Common myeloid progenitor, CD34-positive (primary cell): ENCODE data around the gene PEMT.

Experiments
- CTCF ChIA-PET: fragments of 350-600 bp; sonication (Branson Sonifier 250); formaldehyde crosslinking; loops from one replicate; lab custom pipeline; 2021; ENCODE audit warnings: antibody characterized with exemption; lab: Charles Lee
- POLR2A ChIA-PET: fragments of 350-600 bp; sonication (Branson Sonifier 250); formaldehyde crosslinking; loops from one replicate; lab custom pipeline; 2021; ENCODE audit warnings: antibody characterized with exemption; lab: Charles Lee
- DNase-seq, 3 donors: peaks; one replicate each; pipeline versions ENCODE4 v3.0.0 to v3.0.0-alpha.2; 2013
- H3K27ac ChIP-seq, 2 experiments: 1 replicate in 1 of 2; 2 replicates in 1 of 2; pipeline ENCODE4 v1.7.0; 2013; ENCODE audit warnings: inconsistent platforms in 2 of 2, low read length in 2 of 2, mild to moderate bottlenecking in 2 of 2, low read depth in 1 of 2, moderate library complexity in 1 of 2; ENCODE audit not compliant: severe bottlenecking in 2 of 2, insufficient read depth in 1 of 2, poor library complexity in 1 of 2
- H3K27me3 ChIP-seq, 5 experiments: replicated peaks in 2 of 5; 1 replicate in 3 of 5; 2 replicates in 2 of 5; pipeline versions ENCODE4 v1.6.1 to v1.7.0; 2013; ENCODE audit warnings: low read length in 4 of 5, mild to moderate bottlenecking in 2 of 5, moderate library complexity in 2 of 5, inconsistent platforms in 1 of 5; ENCODE audit not compliant: insufficient read depth in 5 of 5, control insufficient read depth in 4 of 5
- H3K36me3 ChIP-seq, 4 experiments: 1 replicate in 2 of 4; 2 replicates in 2 of 4; pipeline versions ENCODE4 v1.6.1 to v1.7.0; 2013; ENCODE audit warnings: low read length in 3 of 4, control low read depth in 1 of 4, mild to moderate bottlenecking in 1 of 4; ENCODE audit not compliant: control insufficient read depth in 4 of 4, insufficient read depth in 4 of 4
- H3K4me1 ChIP-seq, 4 experiments: 1 replicate in 3 of 4; 2 replicates in 1 of 4; pipeline versions ENCODE4 v1.6.1 to v1.7.1; 2013; ENCODE audit warnings: low read length in 3 of 4, mild to moderate bottlenecking in 3 of 4, control low read depth in 1 of 4, inconsistent platforms in 1 of 4, moderate library complexity in 1 of 4; ENCODE audit not compliant: control insufficient read depth in 4 of 4, insufficient read depth in 4 of 4; ENCODE audit errors: control extremely low read depth in 1 of 4
- H3K4me3 ChIP-seq, 7 experiments: 1 replicate in 4 of 7; 2 replicates in 3 of 7; pipeline versions ENCODE4 v1.5.1 to v1.7.0; 2013; ENCODE audit warnings: mild to moderate bottlenecking in 7 of 7, low read length in 6 of 7, moderate library complexity in 6 of 7, inconsistent platforms in 2 of 7, low read depth in 2 of 7, control low read depth in 1 of 7; ENCODE audit not compliant: insufficient read depth in 4 of 7, control insufficient read depth in 1 of 7; ENCODE audit errors: extremely low read depth in 1 of 7
- H3K9me3 ChIP-seq, 5 experiments: 1 replicate in 4 of 5; 2 replicates in 1 of 5; pipeline versions ENCODE4 v1.6.1 to v1.7.1; 2013; ENCODE audit warnings: low read length in 4 of 5, mild to moderate bottlenecking in 2 of 5, inconsistent platforms in 1 of 5, low read depth in 1 of 5, moderate library complexity in 1 of 5; ENCODE audit not compliant: control insufficient read depth in 4 of 5, insufficient read depth in 2 of 5; ENCODE audit errors: control extremely low read depth in 1 of 5
- WGBS: methylation state at CpG from one replicate; pipeline ENCODE4 v1.1.5; 2013; ENCODE audit not compliant: insufficient coverage; 5-methylcytosine and 5-hydroxymethylcytosine counted together

PEMT gene

GRCh38 chr17:17508019-17508535, 83.4 kb downstream of the PEMT start:
- ChIA-PET CTCF (no interaction called here), POLR2A (no interaction called here)
- Histone ChIP-seq H3K27ac (no peak overlapping the region), H3K4me1 (peaks cover 0 to 50% (median 35%) of the 10 kb centered on the region in 4 experiments), H3K9me3 (no peaks in the 10 kb centered on the region), H3K36me3 (no peaks in the 10 kb centered on the region), H3K4me3 (no peak overlapping the region), H3K27me3 (no peaks in the 10 kb centered on the region)
- 95% methylated on average over 10 of the region's 11 CpGs for WGBS
- no peak for DNase-seq

- no peak overlapping the region for H3K4me3 ChIP-seq
- ChIA-PET CTCF (interaction anchor here (1.2 to 2.3 kb wide), 3 partner anchors 10 to 196 kb away, joined by 3 to 6 read pairs (median 6); no protein-coding TSS in a partner anchor), POLR2A (no interaction called here)
- H3K27ac ChIP-seq: no peak overlapping the region
- H3K27me3 ChIP-seq: no peaks in the 10 kb centered on the region
- H3K4me1 ChIP-seq: peaks cover 0 to 45% (median 35%) of the 10 kb centered on the region in 4 experiments
- WGBS: 90% methylated on average over 16 of the region's 16 CpGs
- no peaks in the 10 kb centered on the region for H3K9me3 ChIP-seq
- no peak for DNase-seq
- H3K36me3 ChIP-seq: no peaks in the 10 kb centered on the region
Measured at GRCh38 chr17:17507465-17508011, 84.0 kb downstream of the PEMT start.

- peaks cover 0 to 40% (median 29%) of the 10 kb centered on the region in 4 experiments for H3K4me1 ChIP-seq
- no peaks in the 10 kb centered on the region for H3K36me3 ChIP-seq
- WGBS: 82% methylated on average over 7 of the region's 17 CpGs
- CTCF ChIA-PET: interaction anchor here (1.2 to 2.3 kb wide), 3 partner anchors 9 to 197 kb away, joined by 3 to 6 read pairs (median 6); no protein-coding TSS in a partner anchor
- no peak for DNase-seq
- H3K27me3 ChIP-seq: no peaks in the 10 kb centered on the region
- no peaks in the 10 kb centered on the region for H3K9me3 ChIP-seq
- H3K4me3 ChIP-seq: no peak overlapping the region
- POLR2A ChIA-PET: no interaction called here
- no peak overlapping the region for H3K27ac ChIP-seq
Measured at GRCh38 chr17:17506893-17507464, 84.5 kb downstream of the PEMT start.

GRCh38 chr17:17506181-17506741, 85.2 kb downstream of the PEMT start:
- 97% methylated on average over 20 of the region's 22 CpGs for WGBS
- Histone ChIP-seq H3K4me3 (no peak overlapping the region), H3K36me3 (no peaks in the 10 kb centered on the region), H3K27ac (no peak overlapping the region), H3K27me3 (no peaks in the 10 kb centered on the region), H3K4me1 (peaks cover 0 to 32% (median 23%) of the 10 kb centered on the region in 4 experiments), H3K9me3 (no peaks in the 10 kb centered on the region)
- no peak for DNase-seq
- ChIA-PET POLR2A (no interaction called here), CTCF (interaction anchor here (1.0 to 2.3 kb wide), 5 partner anchors 9 to 197 kb away, joined by 3 to 6 read pairs (median 3); no protein-coding TSS in a partner anchor)

GRCh38 chr17:17505610-17506171, 85.8 kb downstream of the PEMT start:
- ChIA-PET CTCF (interaction anchor here (1.0 to 2.3 kb wide), 3 partner anchors 16 to 151 kb away, joined by 3 to 6 read pairs (median 3); no protein-coding TSS in a partner anchor), POLR2A (no interaction called here)
- H3K4me3 ChIP-seq: no peak overlapping the region
- H3K9me3 ChIP-seq: no peaks in the 10 kb centered on the region
- DNase-seq: no peak
- no peaks in the 10 kb centered on the region for H3K27me3 ChIP-seq
- no peak overlapping the region for H3K27ac ChIP-seq
- 92% methylated on average over 21 of the region's 22 CpGs for WGBS
- no peaks in the 10 kb centered on the region for H3K36me3 ChIP-seq
- H3K4me1 ChIP-seq: peaks cover 0 to 27% (median 18%) of the 10 kb centered on the region in 4 experiments

- POLR2A ChIA-PET: no interaction called here
- peaks cover 0 to 21% (median 12%) of the 10 kb centered on the region in 4 experiments for H3K4me1 ChIP-seq
- no peaks in the 10 kb centered on the region for H3K27me3 ChIP-seq
- DNase-seq: no peak
- H3K4me3 ChIP-seq: no peak overlapping the region
- CTCF ChIA-PET: interaction anchor here (0.8 to 2.3 kb wide), 5 partner anchors 14 to 150 kb away, joined by 3 to 6 read pairs (median 4); no protein-coding TSS in a partner anchor
- no peaks in the 10 kb centered on the region for H3K36me3 ChIP-seq
- H3K9me3 ChIP-seq: no peaks in the 10 kb centered on the region
- WGBS: 100% methylated on average over 3 of the region's 5 CpGs
- no peak overlapping the region for H3K27ac ChIP-seq
Measured at GRCh38 chr17:17505151-17505550, 86.4 kb downstream of the PEMT start.
